Mucosa of gallbladder (tissue), 1 donor: Measurements from ENCODE around the gene DNAJC6. TPM values are rescaled to one million over a fixed set of nuclear protein-coding genes. Genes with fewer than 3 reads are reported as not detected.

ENCODE experiments used
- total RNA-seq: library from RNA; stranded (reverse); gene quantifications from one replicate; pipeline ENCODE4 v1.2.1, GENCODE V29; 2021
- donor health status: DM: no; HTN: no; CAD: no.

DNAJC6 gene
- total RNA-seq, 1 donor from 2014 or later, result 6.0 TPM

Other genes starting within 250 kb of the DNAJC6 start
- gene AK4, start 161.3 kb upstream of the DNAJC6 start, total RNA-seq, result 160 TPM
- 13.1 TPM for gene LEPR, start 111.1 kb downstream of the DNAJC6 start, total RNA-seq
- 67.6 TPM for gene LEPROT, start 111.1 kb downstream of the DNAJC6 start, total RNA-seq